Measurements from ENCODE around the gene ADAMTSL1. TPM values are rescaled to one million over a fixed set of nuclear protein-coding genes. Genes with fewer than 3 reads are reported as not detected.

Gene ADAMTSL1
- polyA plus RNA-seq, 1 donor, result 3.6 TPM

DNA sequence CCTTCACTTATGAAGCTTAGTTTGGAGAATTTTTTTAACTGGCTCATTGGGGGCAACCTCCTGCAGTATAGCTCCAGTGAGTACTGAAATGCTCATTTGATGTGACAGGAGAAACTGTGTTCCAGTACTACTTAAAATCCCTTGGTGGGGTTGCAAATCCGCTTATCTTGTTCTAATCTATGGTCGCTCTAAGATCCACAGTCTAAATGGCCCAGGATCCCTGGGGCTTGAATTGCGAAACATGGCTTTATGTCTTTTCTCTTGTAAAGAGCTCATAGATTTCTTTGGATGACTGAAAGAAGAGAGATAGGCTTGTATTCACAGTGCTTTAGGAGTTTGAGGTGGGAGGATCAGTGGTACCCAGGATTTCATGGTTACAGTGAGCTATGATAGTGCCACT is 52.7 kb downstream of the ADAMTSL1 start:
- no peak overlapping the region for H3K4me3 ChIP-seq (ENCODE audit: low read length)
- H3K4me1 ChIP-seq (ENCODE audit: control insufficient read depth, insufficient read depth, low read length), result no peaks in the 10 kb centered on the region
- H3K27ac ChIP-seq (ENCODE audit: low read length), result no peak overlapping the region
- H3K36me3 ChIP-seq (ENCODE audit: control insufficient read depth, insufficient read depth, low read length), result no peaks in the 10 kb centered on the region
- no CpG with 5 or more reads among the region's 3 CpGs for WGBS (ENCODE audit: insufficient coverage, low lambda C conversion rate)
- H3K27me3 ChIP-seq (ENCODE audit: control insufficient read depth, insufficient read depth, low read length), result no peaks in the 10 kb centered on the region
- no peaks in the 10 kb centered on the region for H3K9me3 ChIP-seq (ENCODE audit: control insufficient read depth, low read depth, low read length)
- DNase-seq, result no peak

DNA sequence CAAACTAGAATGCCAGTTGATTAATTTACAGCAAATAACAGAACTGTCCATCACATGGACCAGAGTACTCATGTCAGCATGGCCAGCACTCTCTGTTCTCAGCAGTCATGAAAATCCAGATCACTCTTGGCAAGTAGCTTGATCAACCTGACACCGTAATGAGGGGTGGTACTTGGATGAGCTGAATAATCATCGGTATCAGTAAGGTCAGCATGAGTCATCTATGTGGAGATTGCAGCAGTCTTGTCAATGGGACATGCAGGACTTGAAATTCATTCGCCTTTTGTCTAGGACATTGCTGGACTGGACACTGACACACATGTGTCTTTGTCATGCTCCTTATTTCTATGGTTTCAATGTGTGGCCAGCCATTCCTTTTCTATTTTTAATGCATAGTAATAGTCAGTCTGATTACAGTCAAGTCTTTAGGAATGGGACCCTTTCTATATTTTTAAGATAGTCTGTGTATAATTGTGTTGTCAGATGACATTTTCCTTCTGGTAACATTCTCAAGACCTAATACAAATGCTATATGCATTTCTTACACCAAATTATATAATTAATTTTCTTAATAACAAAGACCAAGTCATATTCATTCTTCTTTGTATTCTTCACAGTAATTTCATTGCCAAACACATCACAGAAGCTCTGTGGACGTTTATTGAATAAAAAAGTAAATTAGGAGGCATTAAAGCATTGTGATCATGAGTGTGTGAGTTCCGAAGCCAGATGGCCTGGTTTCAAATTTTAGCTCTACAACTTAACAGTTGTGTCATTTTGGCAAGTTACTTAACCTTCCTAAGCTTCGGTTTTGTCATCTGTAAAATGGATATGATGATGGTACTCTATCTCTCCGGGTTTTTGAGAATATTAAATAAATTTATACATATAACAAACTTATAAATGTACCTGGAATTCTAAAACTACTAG is 57.4 kb downstream of the ADAMTSL1 start:
- Histone ChIP-seq H3K4me1 (ENCODE audit: control insufficient read depth, insufficient read depth, low read length) (no peaks in the 10 kb centered on the region), H3K27me3 (ENCODE audit: control insufficient read depth, insufficient read depth, low read length) (no peaks in the 10 kb centered on the region), H3K4me3 (ENCODE audit: low read length) (no peak overlapping the region), H3K27ac (ENCODE audit: low read length) (no peak overlapping the region), H3K36me3 (ENCODE audit: control insufficient read depth, insufficient read depth, low read length) (no peaks in the 10 kb centered on the region), H3K9me3 (ENCODE audit: control insufficient read depth, low read depth, low read length) (peaks cover 3% of the 10 kb centered on the region)
- DNase-seq, result no peak
- WGBS (ENCODE audit: insufficient coverage, low lambda C conversion rate), result 75% methylated on average over 2 of the region's 7 CpGs

DNA sequence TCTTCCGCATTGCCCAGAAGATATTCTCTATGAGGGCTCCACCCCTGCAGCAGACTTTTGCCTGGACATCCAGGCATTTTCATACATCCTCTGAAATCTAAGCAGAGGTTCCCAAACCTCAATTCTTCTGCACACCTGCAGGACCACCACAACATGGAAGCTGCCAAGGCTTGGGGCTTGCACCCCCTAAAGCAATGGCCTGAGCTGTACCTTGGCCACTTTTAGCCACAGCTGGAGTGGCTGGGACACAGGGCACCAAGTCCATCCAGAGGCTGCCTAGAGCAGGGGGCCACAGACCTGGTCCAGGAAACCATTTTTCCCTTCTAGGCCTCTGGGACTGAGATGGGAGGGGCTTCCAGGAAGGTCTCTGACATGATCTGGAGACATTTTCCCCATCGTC is 60.7 kb downstream of the ADAMTSL1 start:
- Histone ChIP-seq H3K36me3 (ENCODE audit: control insufficient read depth, insufficient read depth, low read length) (no peaks in the 10 kb centered on the region), H3K27ac (ENCODE audit: low read length) (no peak overlapping the region), H3K4me1 (ENCODE audit: control insufficient read depth, insufficient read depth, low read length) (no peaks in the 10 kb centered on the region), H3K4me3 (ENCODE audit: low read length) (no peak overlapping the region), H3K9me3 (ENCODE audit: control insufficient read depth, low read depth, low read length) (peaks cover 3% of the 10 kb centered on the region), H3K27me3 (ENCODE audit: control insufficient read depth, insufficient read depth, low read length) (no peaks in the 10 kb centered on the region)
- no peak for DNase-seq
- 100% methylated on average over 1 of the region's 2 CpGs for WGBS (ENCODE audit: insufficient coverage, low lambda C conversion rate)

DNA sequence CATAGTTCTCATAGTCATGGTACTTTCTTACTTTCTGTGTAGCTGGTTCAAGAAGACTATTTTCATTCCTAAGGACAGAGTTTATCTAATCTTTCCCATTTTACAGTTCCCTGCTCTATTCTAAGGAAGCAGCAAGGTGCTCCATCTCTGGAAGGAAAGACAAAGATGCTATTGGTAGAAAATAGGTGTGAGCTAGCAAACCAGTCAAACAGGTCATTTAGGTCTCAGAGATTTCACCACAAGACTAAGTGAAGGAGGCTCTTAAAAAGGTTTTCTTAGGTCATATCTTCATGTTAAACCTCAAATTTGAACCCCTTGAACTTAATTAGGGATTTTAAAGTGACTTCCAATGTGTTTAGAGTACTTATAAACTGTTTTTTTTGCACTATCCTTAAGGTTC is 62.6 kb downstream of the ADAMTSL1 start:
- no peaks in the 10 kb centered on the region for H3K4me1 ChIP-seq (ENCODE audit: control insufficient read depth, insufficient read depth, low read length)
- peaks cover 3% of the 10 kb centered on the region for H3K9me3 ChIP-seq (ENCODE audit: control insufficient read depth, low read depth, low read length)
- H3K36me3 ChIP-seq (ENCODE audit: control insufficient read depth, insufficient read depth, low read length), result no peaks in the 10 kb centered on the region
- H3K27ac ChIP-seq (ENCODE audit: low read length), result no peak overlapping the region
- no peak overlapping the region for H3K4me3 ChIP-seq (ENCODE audit: low read length)
- no peak for DNase-seq
- no peaks in the 10 kb centered on the region for H3K27me3 ChIP-seq (ENCODE audit: control insufficient read depth, insufficient read depth, low read length)

DNA sequence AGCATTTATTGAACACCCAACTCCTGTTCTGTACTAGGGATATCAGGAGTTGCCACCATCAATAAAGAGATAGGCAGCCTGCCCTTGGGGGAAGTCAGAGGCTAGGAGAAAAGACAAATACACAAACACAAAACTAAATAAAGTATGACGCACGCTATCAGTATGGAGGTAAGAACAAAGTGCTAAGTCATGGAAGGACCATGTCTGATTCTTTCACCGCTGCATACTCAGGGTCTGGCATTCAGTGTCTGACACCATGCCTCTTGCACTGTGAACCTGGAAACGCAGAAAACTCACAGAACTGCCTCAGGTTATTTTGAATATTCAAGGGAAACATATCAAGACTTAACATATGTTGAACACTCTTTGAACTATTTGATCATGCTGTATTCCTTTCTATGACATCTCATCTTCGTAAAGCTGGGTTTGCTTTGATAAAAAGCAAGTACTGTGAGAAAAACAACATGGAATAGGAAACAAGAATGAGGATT is 65.3 kb downstream of the ADAMTSL1 start:
- Histone ChIP-seq H3K4me1 (ENCODE audit: control insufficient read depth, insufficient read depth, low read length) (no peaks in the 10 kb centered on the region), H3K4me3 (ENCODE audit: low read length) (no peak overlapping the region), H3K27me3 (ENCODE audit: control insufficient read depth, insufficient read depth, low read length) (no peaks in the 10 kb centered on the region), H3K9me3 (ENCODE audit: control insufficient read depth, low read depth, low read length) (peaks cover 3% of the 10 kb centered on the region), H3K36me3 (ENCODE audit: control insufficient read depth, insufficient read depth, low read length) (no peaks in the 10 kb centered on the region), H3K27ac (ENCODE audit: low read length) (no peak overlapping the region)
- WGBS (ENCODE audit: insufficient coverage, low lambda C conversion rate), result 100% methylated on average over 1 of the region's 5 CpGs
- no peak for DNase-seq

DNA sequence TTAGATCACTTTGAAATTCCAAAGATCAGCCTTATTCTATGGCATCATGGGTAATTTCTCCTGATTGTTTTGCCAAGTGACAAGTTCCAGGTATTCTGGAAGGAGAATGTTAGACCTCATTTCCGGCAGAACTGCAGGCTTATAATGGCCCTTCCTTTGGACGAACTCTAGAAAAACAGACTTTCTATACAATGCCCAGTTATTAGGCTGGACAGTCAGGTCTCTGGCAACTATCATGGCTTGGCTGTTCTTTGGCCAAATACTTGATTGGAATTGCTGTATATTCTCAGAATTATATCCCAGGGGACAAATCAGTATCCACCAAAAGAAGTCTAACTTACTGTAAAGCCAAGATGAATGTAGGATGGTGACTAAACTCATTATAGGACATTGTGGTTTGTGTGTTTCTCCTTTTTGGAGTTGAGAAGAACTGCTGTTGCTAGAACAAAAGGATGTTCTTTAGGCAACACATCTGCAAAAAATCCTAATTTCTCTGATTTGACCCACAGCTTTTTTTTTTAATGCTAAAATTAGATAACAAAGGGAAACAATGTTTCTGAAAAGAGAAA is 69.0 kb downstream of the ADAMTSL1 start:
- Histone ChIP-seq H3K27ac (ENCODE audit: low read length) (no peak overlapping the region), H3K4me1 (ENCODE audit: control insufficient read depth, insufficient read depth, low read length) (no peaks in the 10 kb centered on the region), H3K4me3 (ENCODE audit: low read length) (no peak overlapping the region), H3K36me3 (ENCODE audit: control insufficient read depth, insufficient read depth, low read length) (no peaks in the 10 kb centered on the region), H3K9me3 (ENCODE audit: control insufficient read depth, low read depth, low read length) (no peaks in the 10 kb centered on the region), H3K27me3 (ENCODE audit: control insufficient read depth, insufficient read depth, low read length) (no peaks in the 10 kb centered on the region)
- DNase-seq, result no peak
- no CpG with 5 or more reads among the region's 2 CpGs for WGBS (ENCODE audit: insufficient coverage, low lambda C conversion rate)

DNA sequence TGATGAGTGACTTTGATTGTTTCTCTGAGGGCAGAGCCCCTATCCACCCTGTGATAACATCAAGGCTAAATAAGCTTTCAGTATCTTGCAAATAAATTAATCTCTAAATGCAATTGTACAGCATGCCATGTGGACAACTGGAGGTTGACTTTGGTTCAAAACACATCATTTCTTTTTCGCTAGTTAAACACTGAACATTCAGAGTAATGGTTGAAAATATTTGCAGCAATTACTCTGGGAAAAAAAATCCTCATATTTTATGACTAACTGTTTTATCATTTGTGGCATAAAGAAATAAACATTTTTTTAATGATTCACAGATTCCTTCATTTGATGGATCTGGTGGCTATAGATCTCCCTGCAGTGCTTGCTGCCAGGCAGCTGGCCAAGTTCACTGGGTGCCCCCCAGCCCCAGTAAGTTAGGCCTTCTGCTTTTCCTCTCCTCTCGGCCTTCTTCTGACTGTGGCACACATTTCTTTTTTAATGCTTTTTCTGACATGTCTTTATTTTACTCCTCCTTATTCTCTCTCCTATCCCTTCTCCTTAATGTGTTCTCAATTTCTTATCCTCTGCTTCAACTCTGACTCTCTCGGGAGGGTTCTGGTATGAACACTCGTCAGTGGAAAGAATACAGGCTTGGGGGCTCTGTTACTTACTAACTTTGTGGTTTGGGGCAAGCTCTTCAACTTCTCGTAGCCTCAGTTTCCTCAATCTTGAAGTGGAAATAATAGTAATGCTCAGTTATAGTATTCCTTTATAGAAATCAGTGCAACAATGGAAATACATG is 69.6 kb downstream of the ADAMTSL1 start:
- no peak overlapping the region for H3K27ac ChIP-seq (ENCODE audit: low read length)
- H3K9me3 ChIP-seq (ENCODE audit: control insufficient read depth, low read depth, low read length), result no peaks in the 10 kb centered on the region
- no peaks in the 10 kb centered on the region for H3K36me3 ChIP-seq (ENCODE audit: control insufficient read depth, insufficient read depth, low read length)
- DNase-seq, result no peak
- 74% methylated on average over 3 of the region's 5 CpGs for WGBS (ENCODE audit: insufficient coverage, low lambda C conversion rate)
- H3K4me3 ChIP-seq (ENCODE audit: low read length), result no peak overlapping the region
- H3K4me1 ChIP-seq (ENCODE audit: control insufficient read depth, insufficient read depth, low read length), result no peaks in the 10 kb centered on the region
- no peaks in the 10 kb centered on the region for H3K27me3 ChIP-seq (ENCODE audit: control insufficient read depth, insufficient read depth, low read length)

DNA sequence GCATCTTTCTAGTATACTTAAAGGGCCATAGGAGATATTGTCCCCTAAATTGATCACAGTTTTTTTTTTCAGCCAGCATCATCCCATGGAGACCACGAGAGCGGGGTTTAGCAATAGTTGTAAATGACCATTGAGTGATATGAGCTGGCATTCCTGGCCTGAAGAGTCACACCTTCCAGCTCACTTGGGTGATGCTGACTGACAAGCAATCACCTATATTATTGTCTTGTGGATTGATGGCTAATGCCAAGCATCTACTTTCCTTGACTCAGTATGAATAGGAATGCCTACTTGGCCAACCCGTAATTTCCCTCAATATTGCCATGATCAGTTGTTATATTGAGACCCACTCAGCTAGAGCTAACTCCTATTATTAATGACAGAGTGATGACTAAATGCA is 70.5 kb downstream of the ADAMTSL1 start:
- H3K9me3 ChIP-seq (ENCODE audit: control insufficient read depth, low read depth, low read length), result no peaks in the 10 kb centered on the region
- no peak overlapping the region for H3K4me3 ChIP-seq (ENCODE audit: low read length)
- no CpG with 5 or more reads among the region's 3 CpGs for WGBS (ENCODE audit: insufficient coverage, low lambda C conversion rate)
- no peak overlapping the region for H3K27ac ChIP-seq (ENCODE audit: low read length)
- H3K36me3 ChIP-seq (ENCODE audit: control insufficient read depth, insufficient read depth, low read length), result no peaks in the 10 kb centered on the region
- no peaks in the 10 kb centered on the region for H3K4me1 ChIP-seq (ENCODE audit: control insufficient read depth, insufficient read depth, low read length)
- no peak for DNase-seq
- H3K27me3 ChIP-seq (ENCODE audit: control insufficient read depth, insufficient read depth, low read length), result no peaks in the 10 kb centered on the region

DNA sequence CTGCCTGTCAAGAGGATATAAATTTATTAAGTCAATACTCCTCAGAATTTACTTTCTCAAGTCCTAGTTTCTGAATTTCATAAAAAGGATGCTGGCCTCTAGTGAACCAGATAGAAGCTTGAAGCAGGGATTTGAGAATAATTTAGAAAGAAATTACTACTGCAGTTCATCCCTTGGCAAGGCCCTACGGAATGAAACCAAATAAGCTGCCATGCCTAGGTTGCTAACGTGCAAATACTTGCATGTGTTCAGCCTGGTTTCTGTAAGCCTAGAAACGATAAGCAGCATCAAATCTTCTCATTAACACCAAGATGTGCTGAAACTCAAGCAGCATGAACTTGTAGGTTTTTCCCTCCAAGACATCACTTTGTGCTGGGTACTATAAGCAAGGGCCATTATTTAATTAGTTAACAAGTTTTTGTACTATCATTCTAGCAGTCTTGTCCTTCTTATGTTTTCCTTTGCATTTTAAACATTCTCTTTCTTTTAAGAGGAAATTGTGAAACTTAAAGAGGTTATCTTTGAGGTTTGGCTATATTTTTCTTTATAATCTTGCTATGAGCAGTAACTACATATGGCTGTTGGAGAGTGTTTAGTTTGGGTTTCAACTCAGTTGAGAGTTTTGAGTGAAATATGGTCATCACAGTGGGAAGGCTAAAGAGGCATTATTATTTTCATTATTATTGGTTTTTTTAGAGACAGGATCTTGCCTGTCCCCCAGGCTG is 71.8 kb downstream of the ADAMTSL1 start:
- Histone ChIP-seq H3K36me3 (ENCODE audit: control insufficient read depth, insufficient read depth, low read length) (no peaks in the 10 kb centered on the region), H3K27me3 (ENCODE audit: control insufficient read depth, insufficient read depth, low read length) (no peaks in the 10 kb centered on the region), H3K27ac (ENCODE audit: low read length) (no peak overlapping the region), H3K4me3 (ENCODE audit: low read length) (no peak overlapping the region), H3K9me3 (ENCODE audit: control insufficient read depth, low read depth, low read length) (no peaks in the 10 kb centered on the region), H3K4me1 (ENCODE audit: control insufficient read depth, insufficient read depth, low read length) (no peaks in the 10 kb centered on the region)
- 40% methylated on average over 1 of the region's 3 CpGs for WGBS (ENCODE audit: insufficient coverage, low lambda C conversion rate)
- no peak for DNase-seq

DNA sequence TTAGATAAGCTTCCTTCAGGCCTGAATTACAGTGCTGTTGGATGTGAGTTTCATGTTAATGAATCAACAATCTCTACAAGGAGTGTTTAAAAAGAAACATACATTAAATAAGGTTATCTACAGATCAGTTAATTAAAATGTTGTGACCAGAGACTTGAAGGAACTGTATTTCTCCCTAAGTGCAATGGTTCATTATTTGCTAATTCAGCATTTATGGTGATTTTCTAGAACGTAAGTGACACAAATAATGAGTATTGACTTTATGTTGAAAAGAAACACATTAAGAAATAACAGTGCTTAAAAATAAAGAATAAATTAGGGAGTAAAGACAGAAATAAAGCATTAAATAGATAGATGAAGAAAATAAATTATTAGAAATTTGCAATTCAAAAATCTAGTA is 74.5 kb downstream of the ADAMTSL1 start:
- Histone ChIP-seq H3K36me3 (ENCODE audit: control insufficient read depth, insufficient read depth, low read length) (no peaks in the 10 kb centered on the region), H3K27me3 (ENCODE audit: control insufficient read depth, insufficient read depth, low read length) (no peaks in the 10 kb centered on the region), H3K4me1 (ENCODE audit: control insufficient read depth, insufficient read depth, low read length) (no peaks in the 10 kb centered on the region), H3K4me3 (ENCODE audit: low read length) (no peak overlapping the region), H3K9me3 (ENCODE audit: control insufficient read depth, low read depth, low read length) (no peaks in the 10 kb centered on the region), H3K27ac (ENCODE audit: low read length) (no peak overlapping the region)
- 86% methylated on average over 1 of the region's 1 CpG for WGBS (ENCODE audit: insufficient coverage, low lambda C conversion rate)
- no peak for DNase-seq

Data from large intestine (tissue), 3 donors.